GM11168 (cell line): ENCODE measurements around the gene METTL25B.
"Not testable (repeated sequence)": the region's sequence is repeated elsewhere in the genome, so short reads cannot be mapped to it uniquely, and the experiment has no call there.

Experiments used
- in situ Hi-C: fragments of 300-500 bp; cut with MboI; formaldehyde crosslinking; loops from one replicate; pipeline ENCODE4 v1.12.0; 2022; ENCODE audit warnings: low sequenced_read_pairs; ENCODE audit not compliant: unreplicated experiment

The METTL25B gene

DNA sequence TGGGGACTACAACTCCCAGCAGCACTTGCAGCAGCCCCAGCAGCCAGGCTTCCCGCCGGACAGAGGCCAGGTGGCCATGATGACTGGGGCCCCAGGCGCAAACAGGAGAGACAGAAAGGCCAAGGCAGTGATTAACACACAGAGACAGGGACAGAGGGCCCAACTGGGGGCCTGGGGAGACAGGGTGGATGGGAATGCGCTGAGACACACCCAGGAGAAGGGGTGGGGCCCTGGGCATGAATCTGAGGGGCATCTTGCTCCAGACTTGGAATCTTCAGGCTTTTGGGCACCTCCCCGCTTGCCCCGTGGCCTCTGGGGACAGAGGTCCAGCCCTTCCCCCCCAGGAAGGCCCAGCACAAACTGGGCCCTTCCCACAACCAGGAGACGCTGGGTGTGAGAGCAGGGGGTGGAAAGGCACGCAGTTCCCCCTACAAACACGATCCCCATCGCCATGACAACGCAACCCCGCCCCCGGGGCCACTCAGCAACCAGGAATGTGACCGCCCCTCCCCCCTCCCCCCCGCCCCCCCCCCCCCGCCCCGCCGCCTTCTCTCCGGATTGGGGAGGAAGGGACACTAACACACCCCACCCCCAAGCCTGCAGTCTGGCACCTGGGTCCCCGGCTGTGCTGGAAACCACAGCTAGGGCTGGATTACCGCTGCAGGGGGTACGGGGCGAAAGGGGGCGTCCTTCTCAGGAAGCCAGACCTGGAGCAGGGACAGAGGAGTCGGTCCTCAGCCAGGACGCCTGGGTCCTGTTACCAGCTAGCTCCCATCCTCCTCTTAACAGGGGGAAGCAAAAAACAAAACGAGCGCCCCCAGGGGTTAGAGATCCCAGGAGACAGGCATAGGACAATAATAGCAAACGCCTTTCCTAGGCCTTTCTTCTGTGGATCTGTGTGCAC, 18.7 kb downstream of the METTL25B start:
- in situ Hi-C loops, result no loop called here

DNA sequence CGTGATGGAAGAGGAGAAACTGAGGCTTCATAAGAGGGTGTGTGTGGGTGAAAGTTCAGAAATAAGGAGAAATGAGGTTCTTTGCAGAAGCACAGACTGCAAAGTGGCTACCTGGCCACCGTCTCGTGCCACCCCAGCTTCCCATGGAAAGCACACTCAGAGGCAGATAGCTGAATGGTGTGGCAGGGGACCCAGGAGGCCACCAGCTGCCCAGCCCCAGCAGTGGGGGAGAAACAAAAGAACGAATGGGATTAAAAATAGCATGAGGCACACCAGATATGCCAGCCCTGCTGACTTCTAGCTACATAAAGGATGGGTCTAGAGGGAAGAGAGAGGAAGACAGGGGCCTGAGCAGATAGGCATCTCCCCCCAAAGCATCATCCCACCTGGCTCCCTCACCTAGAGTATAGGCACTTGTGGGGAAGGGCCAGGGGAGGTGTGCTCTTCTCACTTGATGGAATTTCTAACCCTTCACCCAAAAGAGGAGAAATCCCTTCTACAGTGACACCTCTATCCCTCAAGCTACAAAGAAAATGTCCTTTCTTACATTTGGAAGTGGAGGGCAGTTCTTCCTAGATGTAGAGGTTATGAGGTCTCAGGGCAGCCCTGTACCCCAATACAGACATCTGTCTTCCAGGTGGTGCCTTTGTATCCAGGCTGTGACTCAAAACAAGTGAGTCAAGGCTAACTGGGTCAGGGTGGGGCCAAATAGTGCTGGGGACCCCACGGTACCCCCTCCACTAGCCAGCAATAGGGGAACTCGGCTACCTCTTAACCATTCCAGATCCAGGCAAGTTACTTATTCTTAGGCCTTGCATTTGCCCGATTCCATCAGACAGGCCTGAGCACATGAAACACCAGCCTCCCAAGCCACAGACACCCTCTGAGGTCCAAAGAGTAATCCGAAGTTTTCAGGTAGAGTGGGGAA, 19.7 kb downstream of the METTL25B start:
- in situ Hi-C loops, result no loop called here

DNA sequence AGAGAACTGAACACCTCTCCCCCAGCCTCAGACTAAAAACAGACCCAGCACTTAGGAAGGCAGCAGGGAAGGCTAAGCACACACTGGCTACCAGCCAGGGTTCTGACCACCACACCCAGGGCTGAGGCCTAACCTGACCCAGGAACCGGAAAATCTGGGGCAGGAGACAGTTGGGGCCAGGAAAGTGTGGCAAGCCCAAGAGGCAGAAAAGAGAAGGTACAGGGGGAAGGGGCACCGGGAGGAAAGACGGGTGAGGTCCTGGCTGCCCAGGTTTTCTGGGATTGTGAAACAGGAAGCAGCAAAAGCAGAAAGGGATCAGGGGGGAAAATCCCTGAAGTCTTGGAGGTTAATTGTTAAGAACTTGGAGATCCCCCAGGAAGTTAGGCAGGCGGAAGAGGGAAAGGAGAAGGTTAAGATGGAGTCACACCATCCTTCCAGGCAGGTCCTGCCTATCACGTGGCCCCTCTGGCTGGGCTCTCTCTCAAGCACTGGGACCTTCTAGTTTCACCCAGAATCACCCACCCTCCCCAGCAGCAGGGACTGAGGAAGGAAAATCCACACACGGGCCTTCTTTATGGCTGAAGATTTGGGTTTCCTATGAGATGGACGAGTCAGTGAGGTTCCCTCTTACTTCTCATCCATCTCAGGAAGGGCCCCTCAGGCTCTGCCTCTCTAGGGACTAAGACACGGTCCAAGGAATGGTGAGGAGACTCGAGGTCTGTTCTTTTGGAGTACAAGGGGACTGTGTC, 20.6 kb downstream of the METTL25B start:
- in situ Hi-C loops, result no loop called here

GRCh38 chr1:156749419-156750118, 21.3 kb downstream of the METTL25B start:
- in situ Hi-C loops, result no loop called here

- in situ Hi-C loops, result no loop called here
Measured at GRCh38 chr1:156750191-156750672, 22.0 kb downstream of the METTL25B start.

- in situ Hi-C loops, result no loop called here
Measured at GRCh38 chr1:156750711-156751450, 22.6 kb downstream of the METTL25B start.

DNA sequence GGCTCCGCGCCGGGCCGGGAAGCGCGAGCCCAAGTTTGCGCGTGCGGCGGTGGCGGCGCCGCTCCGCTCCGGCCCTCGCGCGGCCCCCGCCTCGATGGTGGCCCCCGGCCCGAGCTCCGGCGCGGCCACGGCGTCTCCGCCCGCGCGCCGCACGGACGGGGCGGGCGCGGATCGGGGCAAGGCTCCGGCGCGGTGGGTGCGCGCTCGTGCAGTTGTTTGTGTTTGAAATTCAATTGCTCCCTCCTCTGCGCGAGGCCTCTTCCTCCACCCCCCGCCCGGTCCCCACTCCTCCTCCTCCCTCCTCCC, 23.1 kb downstream of the METTL25B start, which contains the start of gene HDGF:
Gene HDGF (minus strand): TSS at position 225 of the 306 bp plus-strand sequence. CDS start 246 bp downstream, outside the sequence.
- in situ Hi-C loops, result no loop called here

DNA sequence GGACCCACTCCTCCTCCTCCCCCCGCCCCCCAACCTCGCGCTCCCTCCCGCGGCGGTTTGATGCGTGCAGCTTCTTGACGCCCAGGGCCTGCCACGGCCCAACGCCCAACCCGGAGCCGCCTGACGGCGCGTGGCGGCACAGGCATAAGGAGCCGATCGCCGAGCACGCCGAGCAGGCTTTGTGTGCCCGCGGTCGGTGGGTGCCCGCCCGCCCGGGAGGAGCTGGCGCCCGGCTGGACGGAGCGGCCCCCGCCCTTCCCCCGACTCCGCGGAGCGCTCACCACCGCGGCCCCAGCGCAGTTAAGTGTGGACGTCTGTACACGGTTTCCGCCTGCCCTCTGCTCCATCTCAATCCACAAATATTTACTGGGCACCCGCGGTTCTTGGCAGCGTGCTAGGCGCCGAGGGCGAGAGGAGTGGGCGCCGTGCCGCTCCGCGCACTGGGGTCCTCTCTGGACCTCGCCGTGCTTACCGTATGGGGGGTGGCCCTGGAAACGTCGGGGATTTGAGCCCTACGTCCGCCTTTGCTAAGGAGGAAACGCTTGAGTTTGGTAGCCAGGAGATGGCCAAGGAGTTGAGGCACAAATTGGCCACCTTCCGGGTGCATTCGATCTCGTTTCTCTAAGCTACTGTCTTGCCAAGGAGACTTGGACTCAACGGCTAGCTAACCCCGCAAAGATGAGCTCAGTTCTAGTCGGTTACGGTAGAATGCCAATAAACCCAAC, 23.6 kb downstream of the METTL25B start:
- in situ Hi-C loops, result no loop called here

DNA sequence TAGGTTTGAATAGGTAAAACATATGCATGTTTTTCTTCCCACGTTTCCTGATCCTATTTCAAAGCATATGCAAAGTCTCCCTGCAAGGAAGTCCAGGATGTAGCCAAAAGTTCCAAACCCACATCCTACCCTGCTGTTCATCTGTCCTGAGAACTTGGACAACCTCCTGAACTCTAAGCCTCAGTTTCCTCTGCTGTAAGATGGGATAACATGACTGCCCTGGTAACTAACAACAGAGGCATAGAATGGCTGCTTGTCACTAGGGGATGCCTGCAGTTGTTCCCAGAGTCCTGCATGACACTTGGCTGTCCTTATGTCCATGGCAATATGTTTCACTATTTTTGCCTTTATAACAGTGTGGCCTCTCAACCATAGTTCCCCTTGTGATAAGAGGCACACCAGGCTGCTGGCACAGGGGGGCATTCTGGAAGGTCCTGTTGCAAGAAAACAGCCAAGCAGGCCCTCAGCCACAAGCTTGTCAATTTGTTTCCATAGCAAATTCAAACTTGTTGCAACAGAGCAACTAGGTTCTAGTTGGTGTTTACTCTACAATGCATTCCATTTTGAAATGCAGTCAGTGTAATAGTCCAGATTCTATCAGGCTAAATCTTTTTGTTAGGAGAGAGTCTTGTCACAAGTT, 24.7 kb downstream of the METTL25B start:
- in situ Hi-C loops, result no loop called here

GRCh38 chr1:156754219-156754618, 25.9 kb downstream of the METTL25B start:
- in situ Hi-C loops, result no loop called here

DNA sequence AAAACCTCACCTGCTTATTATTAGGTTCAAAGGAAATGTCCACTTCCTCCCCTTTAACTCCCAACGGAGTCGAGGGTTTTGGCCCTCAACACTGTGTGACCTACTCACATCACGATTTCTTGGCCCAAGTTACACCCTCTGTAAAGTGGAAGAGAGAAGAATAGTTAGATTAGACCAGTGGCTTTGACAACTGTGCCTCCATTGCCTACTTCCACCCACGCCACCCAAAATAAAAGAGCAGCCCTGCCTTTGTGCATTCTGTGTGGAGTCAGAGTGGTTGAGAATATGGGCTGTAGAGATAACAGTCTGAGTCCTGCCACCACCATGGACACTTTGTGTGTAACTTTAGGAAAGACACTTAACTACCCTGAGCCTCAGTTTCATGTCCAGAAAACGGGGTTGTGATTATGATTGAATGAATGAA, 27.3 kb downstream of the METTL25B start:
- in situ Hi-C loops, result no loop called here

GRCh38 chr1:156756355-156756754, 28.1 kb downstream of the METTL25B start:
- in situ Hi-C loops, result no loop called here

DNA sequence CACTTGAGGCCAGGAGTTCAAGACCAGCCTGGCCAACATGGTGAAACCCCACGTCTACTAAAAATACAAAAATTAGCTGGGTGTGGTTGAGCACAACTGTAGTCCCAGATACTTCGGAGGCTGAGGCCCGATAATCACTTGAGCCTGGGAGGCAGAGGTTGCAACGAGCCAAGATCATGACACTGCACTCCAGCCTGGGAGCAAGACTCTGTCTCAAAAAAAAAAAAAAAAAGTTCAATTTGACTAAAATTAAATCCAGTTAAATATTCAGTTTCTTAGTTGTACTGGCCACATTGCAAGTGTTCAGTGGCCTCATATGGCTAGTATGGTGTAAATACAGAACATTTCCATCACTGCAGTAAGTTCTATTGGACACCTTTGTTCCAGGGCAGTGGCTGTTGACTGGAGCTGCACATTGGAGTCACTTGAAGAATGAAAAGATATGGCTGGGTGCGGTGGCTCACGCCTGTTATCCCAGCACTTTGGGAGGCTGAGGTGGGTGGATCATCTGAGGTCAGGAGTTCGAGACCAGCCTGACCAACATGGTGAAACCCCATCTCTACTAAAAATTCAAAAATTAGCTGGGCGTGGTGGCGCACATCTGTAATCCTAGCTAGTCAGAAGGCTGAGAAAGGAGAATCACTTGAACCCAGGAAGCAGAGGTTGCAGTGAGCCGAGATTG, 29.4 kb downstream of the METTL25B start:
- in situ Hi-C loops, result not testable (repeated sequence)

DNA sequence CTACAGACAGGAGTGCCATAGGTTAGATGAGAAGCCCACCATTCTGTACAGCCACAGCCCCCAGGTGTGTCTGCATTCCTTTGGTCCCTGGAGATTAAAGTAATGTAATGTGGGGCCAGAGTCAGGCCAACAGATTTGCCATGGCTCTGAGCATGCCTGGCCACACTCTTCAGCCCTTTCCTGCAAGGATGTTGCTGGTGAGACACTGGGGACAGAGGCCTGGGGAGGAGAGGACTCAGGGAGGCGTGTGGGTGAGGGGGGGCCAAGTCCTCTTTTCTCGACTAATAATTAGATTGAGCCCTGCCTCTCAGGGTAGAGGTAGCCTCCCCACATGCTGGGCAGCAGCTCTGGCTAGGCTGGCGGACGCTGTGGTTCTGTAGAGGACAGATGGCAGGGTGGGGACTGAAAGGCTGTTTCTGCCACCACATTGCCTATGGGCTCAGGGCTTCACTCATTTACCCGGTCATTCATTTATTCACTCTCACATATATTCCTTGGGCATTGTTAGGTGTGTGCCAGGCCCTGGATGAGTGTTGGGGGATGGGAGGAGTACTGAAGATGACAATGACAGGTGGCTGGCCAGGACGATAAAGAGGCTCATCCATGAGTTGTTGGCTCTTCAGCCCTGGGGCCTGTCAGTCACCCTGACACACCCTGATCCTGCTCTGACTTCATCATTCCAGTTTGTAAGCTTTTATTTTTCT, 32.0 kb downstream of the METTL25B start:
- in situ Hi-C loops, result no loop called here

GRCh38 chr1:156760796-156761104, 32.5 kb downstream of the METTL25B start:
- in situ Hi-C loops, result no loop called here

- in situ Hi-C loops, result not testable (repeated sequence)
Measured at GRCh38 chr1:156765136-156765535, 36.9 kb downstream of the METTL25B start.

DNA sequence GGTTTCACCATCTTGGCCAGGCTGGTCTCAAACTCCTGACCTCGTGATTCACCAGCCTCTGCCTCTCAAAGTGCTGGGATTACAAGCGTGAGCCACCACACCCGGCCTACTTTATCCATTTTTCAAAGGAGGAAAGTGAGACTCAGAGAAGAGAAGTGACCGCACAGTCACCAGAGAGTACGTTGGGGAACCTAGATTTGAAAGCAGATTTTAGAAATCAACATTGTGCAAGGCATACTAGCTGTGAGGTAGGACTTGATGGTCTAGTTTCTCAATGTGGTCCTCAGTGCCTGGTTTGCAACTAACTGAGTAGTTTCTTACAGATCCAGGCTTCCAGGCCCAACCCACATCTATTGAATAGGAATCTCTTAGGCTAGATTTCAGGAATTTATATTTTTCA, 37.4 kb downstream of the METTL25B start:
- in situ Hi-C loops, result no loop called here
